Peyer's patch (tissue), 4 donors: ENCODE data around the gene SPATA33. TPM values are rescaled to one million over a fixed set of nuclear protein-coding genes. Genes with fewer than 3 reads are reported as not detected.

Source experiments
- DNase-seq, 3 donors: peaks; one replicate each; pipeline ENCODE4 v3.0.0-alpha.2; 2017 to 2019
- H3K27ac ChIP-seq, 4 donors: fragments of 200-600 bp; sonication (generic); one replicate each; pipeline ENCODE4 v1.5.1; 2016 to 2019
- H3K27me3 ChIP-seq, 2 donors: fragments of 200-600 bp; sonication (generic); one replicate each; pipeline ENCODE4 v1.5.1; 2019
- H3K36me3 ChIP-seq, 3 donors: fragments of 200-600 bp; sonication (generic); one replicate each; pipeline ENCODE4 v1.5.1; 2016 to 2019
- H3K4me1 ChIP-seq, 4 donors: fragments of 200-600 bp; sonication (generic); one replicate each; pipeline ENCODE4 v1.5.1; 2016 to 2019
- H3K4me3 ChIP-seq, 4 donors: fragments of 200-600 bp; sonication (generic); 1 replicate in 3 of 4; 2 replicates in 1 of 4; pipeline ENCODE4 v1.5.1; 2016 to 2019; ENCODE audit warnings: mild to moderate bottlenecking in 1 of 4
- H3K9me3 ChIP-seq, 4 donors: fragments of 200-600 bp; sonication (generic); one replicate each; pipeline ENCODE4 v1.5.1; 2016 to 2019; ENCODE audit warnings: mild to moderate bottlenecking in 1 of 4
- CTCF ChIP-seq, 6 experiments: fragments of 450-650 bp in 4 of 6; fragments of 200-600 bp in 2 of 6; sonication (generic) in 1 of 6; IDR thresholded peaks; one replicate each; pipeline ENCODE4 v1.5.1; 2017 to 2019; ENCODE audit warnings: antibody characterized with exemption in 6 of 6, mild to moderate bottlenecking in 3 of 6, moderate library complexity in 1 of 6
- POLR2A ChIP-seq, 2 donors: fragments of 450-650 bp; IDR thresholded peaks; one replicate each; pipeline ENCODE4 v1.5.1; 2017; ENCODE audit warnings: antibody characterized with exemption in 2 of 2, mild to moderate bottlenecking in 2 of 2, moderate library complexity in 2 of 2
- total RNA-seq, 4 donors: library from RNA; depleted of rRNA; stranded (reverse); fragments of >200 nt; gene quantifications; one replicate each; pipeline ENCODE4 v1.1.0, GENCODE V29; 2016

Gene SPATA33
- total RNA-seq, 4 donors from 2014 or later = 13.9 to 76.7 (median 25.6) TPM

GRCh38 chr16:89710709-89711564 is 53.3 kb downstream of the SPATA33 start:
- Histone ChIP-seq H3K27ac (no peak overlapping the region), H3K36me3 (no peaks in the 10 kb centered on the region), H3K27me3 (no peaks in the 10 kb centered on the region), H3K4me3 (no peak overlapping the region), H3K4me1 (peaks cover 0 to 29% (median 8%) of the 10 kb centered on the region in 4 donors), H3K9me3 (no peaks in the 10 kb centered on the region)
- TF ChIP-seq POLR2A (IDR thresholded peaks at IDR 0.05) (no peak), CTCF (IDR thresholded peaks at IDR 0.05) (no peak)
- DNase-seq = peak in 1 of 3 donors; percentile 48

- peak overlapping the region; percentile 33 to 56 (median 46) for H3K4me3 ChIP-seq
- no peak for TF ChIP-seq CTCF (IDR thresholded peaks at IDR 0.05)
- H3K9me3 ChIP-seq = no peaks in the 10 kb centered on the region
- peaks cover 0 to 26% (median 5%) of the 10 kb centered on the region in 4 donors for H3K4me1 ChIP-seq
- peak; percentile 71 to 82 (median 78) for DNase-seq
- H3K27me3 ChIP-seq = no peaks in the 10 kb centered on the region
- no peaks in the 10 kb centered on the region for H3K36me3 ChIP-seq
- H3K27ac ChIP-seq = peak overlapping the region in 1 of 4 donors; percentile 49
Measured at GRCh38 chr16:89711601-89712273, 54.1 kb downstream of the SPATA33 start.

GRCh38 chr16:89712274-89712781 is 54.7 kb downstream of the SPATA33 start:
- peak in 1 of 3 donors; percentile 45 for DNase-seq
- peak overlapping the region in 1 of 4 donors; percentile 49 for H3K27ac ChIP-seq

GRCh38 chr16:89716493-89716892 is 58.9 kb downstream of the SPATA33 start:
- no peaks in the 10 kb centered on the region for H3K9me3 ChIP-seq
- H3K27me3 ChIP-seq = no peaks in the 10 kb centered on the region
- no peak for TF ChIP-seq CTCF (IDR thresholded peaks at IDR 0.05)
- no peak for TF ChIP-seq POLR2A (IDR thresholded peaks at IDR 0.05)
- no peak overlapping the region for H3K27ac ChIP-seq
- no peak for DNase-seq
- no peak overlapping the region for H3K4me3 ChIP-seq
- peaks cover 3 to 28% (median 12%) of the 10 kb centered on the region in 4 donors for H3K4me1 ChIP-seq
- H3K36me3 ChIP-seq = no peaks in the 10 kb centered on the region

More at GRCh38 chr16:89712274-89712781, 54.7 kb downstream of the SPATA33 start:
- Histone ChIP-seq H3K9me3 (no peaks in the 10 kb centered on the region), H3K36me3 (no peaks in the 10 kb centered on the region), H3K4me3 (peak overlapping the region; percentile 33 to 56 (median 46)), H3K27me3 (no peaks in the 10 kb centered on the region), H3K4me1 (peaks cover 0 to 26% (median 5%) of the 10 kb centered on the region in 4 donors)
- TF ChIP-seq POLR2A (IDR thresholded peaks at IDR 0.05) (no peak), CTCF (IDR thresholded peaks at IDR 0.05) (no peak)

GRCh38 chr16:89716916-89717687 is 59.5 kb downstream of the SPATA33 start:
- H3K4me1 ChIP-seq = peaks cover 3 to 22% (median 10%) of the 10 kb centered on the region in 4 donors
- no peak overlapping the region for H3K4me3 ChIP-seq
- TF ChIP-seq CTCF (IDR thresholded peaks at IDR 0.05) (no peak), POLR2A (IDR thresholded peaks at IDR 0.05) (no peak)
- no peaks in the 10 kb centered on the region for H3K36me3 ChIP-seq
- H3K27ac ChIP-seq = no peak overlapping the region
- no peaks in the 10 kb centered on the region for H3K9me3 ChIP-seq
- no peaks in the 10 kb centered on the region for H3K27me3 ChIP-seq
- DNase-seq = no peak
